ENCODE measurements around the gene SLC13A3.

DNA sequence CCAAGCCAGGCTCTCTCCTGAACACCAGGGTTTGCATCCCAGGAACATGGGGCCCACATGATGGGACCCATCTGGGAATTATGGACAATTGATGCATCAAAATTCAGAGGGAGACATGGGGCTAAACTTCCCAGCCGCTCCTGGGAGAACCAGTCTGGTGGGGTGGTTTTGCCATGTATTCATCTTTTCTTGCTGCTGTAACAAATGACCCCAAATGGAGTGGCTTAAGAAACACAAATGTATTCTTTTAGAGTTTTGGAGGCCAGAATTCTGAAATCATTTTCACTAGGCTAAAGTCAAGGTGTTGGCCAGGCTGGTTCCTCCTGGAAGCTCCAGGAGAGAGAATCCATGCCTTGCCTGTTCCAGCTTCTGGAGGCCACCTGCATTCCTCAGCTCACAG lies 6.5 kb downstream of the SLC13A3 start:
- TF ChIP-seq, protein P1, sequence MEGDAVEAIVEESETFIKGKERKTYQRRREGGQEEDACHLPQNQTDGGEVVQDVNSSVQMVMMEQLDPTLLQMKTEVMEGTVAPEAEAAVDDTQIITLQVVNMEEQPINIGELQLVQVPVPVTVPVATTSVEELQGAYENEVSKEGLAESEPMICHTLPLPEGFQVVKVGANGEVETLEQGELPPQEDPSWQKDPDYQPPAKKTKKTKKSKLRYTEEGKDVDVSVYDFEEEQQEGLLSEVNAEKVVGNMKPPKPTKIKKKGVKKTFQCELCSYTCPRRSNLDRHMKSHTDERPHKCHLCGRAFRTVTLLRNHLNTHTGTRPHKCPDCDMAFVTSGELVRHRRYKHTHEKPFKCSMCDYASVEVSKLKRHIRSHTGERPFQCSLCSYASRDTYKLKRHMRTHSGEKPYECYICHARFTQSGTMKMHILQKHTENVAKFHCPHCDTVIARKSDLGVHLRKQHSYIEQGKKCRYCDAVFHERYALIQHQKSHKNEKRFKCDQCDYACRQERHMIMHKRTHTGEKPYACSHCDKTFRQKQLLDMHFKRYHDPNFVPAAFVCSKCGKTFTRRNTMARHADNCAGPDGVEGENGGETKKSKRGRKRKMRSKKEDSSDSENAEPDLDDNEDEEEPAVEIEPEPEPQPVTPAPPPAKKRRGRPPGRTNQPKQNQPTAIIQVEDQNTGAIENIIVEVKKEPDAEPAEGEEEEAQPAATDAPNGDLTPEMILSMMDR (IDR thresholded peaks at IDR 0.05; ENCODE audit: insufficient read depth, low read depth, low read length): no peak
- no peak for TF ChIP-seq EZH2 (IDR thresholded peaks at IDR 0.05; ENCODE audit: insufficient read depth, low read length)

Measured in astrocyte (in vitro differentiated cells and primary cell).